ENCODE data around the gene RHEB.

DNA sequence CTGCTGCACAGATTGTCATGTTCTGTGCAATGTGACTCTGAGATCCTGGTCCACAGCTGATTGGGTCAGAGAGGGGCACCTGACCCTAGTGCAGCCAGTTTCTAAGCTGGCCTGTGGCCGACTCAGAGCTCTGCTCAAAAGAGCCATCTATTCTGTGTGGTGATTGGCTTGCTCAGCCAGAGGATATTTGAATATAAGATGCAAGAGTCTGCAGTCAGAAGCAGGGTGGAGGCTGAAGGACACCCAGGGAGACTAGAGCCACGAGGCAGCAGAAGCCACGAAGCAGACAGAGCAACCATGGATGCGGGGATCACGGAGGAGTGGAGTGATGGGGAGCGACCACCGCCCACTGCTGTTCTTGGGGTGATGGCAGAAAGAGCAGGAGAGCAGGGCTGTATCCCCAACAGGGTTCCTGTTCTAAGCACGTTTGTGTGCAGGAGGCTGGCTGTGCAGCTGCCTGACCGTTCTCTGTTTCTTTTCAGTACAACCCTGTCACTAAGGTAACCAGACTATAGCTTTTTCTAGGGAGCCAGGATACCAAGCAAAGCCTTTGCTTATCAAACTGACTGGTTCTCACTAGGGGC lies 19.5 kb upstream of the RHEB start:
- TF ChIP-seq, protein P1, sequence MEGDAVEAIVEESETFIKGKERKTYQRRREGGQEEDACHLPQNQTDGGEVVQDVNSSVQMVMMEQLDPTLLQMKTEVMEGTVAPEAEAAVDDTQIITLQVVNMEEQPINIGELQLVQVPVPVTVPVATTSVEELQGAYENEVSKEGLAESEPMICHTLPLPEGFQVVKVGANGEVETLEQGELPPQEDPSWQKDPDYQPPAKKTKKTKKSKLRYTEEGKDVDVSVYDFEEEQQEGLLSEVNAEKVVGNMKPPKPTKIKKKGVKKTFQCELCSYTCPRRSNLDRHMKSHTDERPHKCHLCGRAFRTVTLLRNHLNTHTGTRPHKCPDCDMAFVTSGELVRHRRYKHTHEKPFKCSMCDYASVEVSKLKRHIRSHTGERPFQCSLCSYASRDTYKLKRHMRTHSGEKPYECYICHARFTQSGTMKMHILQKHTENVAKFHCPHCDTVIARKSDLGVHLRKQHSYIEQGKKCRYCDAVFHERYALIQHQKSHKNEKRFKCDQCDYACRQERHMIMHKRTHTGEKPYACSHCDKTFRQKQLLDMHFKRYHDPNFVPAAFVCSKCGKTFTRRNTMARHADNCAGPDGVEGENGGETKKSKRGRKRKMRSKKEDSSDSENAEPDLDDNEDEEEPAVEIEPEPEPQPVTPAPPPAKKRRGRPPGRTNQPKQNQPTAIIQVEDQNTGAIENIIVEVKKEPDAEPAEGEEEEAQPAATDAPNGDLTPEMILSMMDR (IDR thresholded peaks at IDR 0.05; ENCODE audit: poor library complexity), result no peak
- TF ChIP-seq EZH2 (IDR thresholded peaks at IDR 0.05; ENCODE audit: borderline replicate concordance) (no peak), EZH2phosphoT487 (IDR thresholded peaks at IDR 0.05; ENCODE audit: low read depth, severe bottlenecking, unreplicated experiment) (no peak)

Data from hepatocyte (in vitro differentiated cells).